ENCODE data around the gene VENTX.

DNA sequence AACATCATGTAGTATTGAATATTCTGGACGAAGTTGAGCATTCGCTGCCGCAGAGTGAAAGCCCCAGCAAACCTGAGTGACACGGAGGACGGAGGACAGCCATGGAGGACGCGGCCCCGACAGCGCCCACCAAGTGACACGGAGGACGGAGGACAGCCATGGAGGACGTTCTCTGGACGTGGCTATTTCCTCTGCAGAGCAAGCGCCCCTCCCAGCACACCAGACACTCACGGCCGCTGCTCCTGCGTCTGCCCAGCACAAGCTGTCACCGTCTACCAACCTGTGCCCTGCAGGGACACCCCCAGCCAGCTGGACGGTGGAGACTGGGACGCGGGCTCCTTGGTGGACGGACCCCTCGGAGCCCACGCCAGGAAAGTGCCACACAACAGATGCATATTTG, 46.3 kb downstream of the VENTX start:
- TF ChIP-seq, protein P1, sequence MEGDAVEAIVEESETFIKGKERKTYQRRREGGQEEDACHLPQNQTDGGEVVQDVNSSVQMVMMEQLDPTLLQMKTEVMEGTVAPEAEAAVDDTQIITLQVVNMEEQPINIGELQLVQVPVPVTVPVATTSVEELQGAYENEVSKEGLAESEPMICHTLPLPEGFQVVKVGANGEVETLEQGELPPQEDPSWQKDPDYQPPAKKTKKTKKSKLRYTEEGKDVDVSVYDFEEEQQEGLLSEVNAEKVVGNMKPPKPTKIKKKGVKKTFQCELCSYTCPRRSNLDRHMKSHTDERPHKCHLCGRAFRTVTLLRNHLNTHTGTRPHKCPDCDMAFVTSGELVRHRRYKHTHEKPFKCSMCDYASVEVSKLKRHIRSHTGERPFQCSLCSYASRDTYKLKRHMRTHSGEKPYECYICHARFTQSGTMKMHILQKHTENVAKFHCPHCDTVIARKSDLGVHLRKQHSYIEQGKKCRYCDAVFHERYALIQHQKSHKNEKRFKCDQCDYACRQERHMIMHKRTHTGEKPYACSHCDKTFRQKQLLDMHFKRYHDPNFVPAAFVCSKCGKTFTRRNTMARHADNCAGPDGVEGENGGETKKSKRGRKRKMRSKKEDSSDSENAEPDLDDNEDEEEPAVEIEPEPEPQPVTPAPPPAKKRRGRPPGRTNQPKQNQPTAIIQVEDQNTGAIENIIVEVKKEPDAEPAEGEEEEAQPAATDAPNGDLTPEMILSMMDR (IDR thresholded peaks at IDR 0.05): no peak
- TF ChIP-seq POLR2A (IDR thresholded peaks at IDR 0.05): no peak
- TF ChIP-seq POLR2AphosphoS5 (IDR thresholded peaks at IDR 0.05): no peak
